Measurements from ENCODE around the gene BMPER.

GRCh38 chr7:33998476-33998875 is 93.1 kb downstream of the BMPER start:
- TF ChIP-seq CTCF (conservative IDR thresholded peaks at IDR 0.05 in 1 of 2, IDR thresholded peaks at IDR 0.05 in 1 of 2; ENCODE audit: low read depth in 1 of 2, low read length in 2 of 2) (no peak), EZH2 (IDR thresholded peaks at IDR 0.05; ENCODE audit: low read length, missing control alignments) (no peak)
